Measurements from ENCODE around the gene GABRB1. TPM values are rescaled to one million over a fixed set of nuclear protein-coding genes. Genes with fewer than 3 reads are reported as not detected.

GABRB1 gene
- total RNA-seq, 1 experiment from 2014 or later: 1.3 TPM

- DNase-seq (ENCODE audit: low read depth): no peak
- in situ Hi-C loops (cut with HindIII; ENCODE audit: low pct_unique_long_range_greater_than_20kb, low sequenced_read_pairs): no loop called here
Measured at GRCh38 chr4:47468706-47469365, 437.5 kb downstream of the GABRB1 start.

GRCh38 chr4:47469951-47470350 lies 438.6 kb downstream of the GABRB1 start:
- in situ Hi-C loops (cut with HindIII; ENCODE audit: low pct_unique_long_range_greater_than_20kb, low sequenced_read_pairs): no loop called here

GRCh38 chr4:47471064-47471463 lies 439.7 kb downstream of the GABRB1 start:
- in situ Hi-C loops (cut with HindIII; ENCODE audit: low pct_unique_long_range_greater_than_20kb, low sequenced_read_pairs): no loop called here
- no peak for DNase-seq (ENCODE audit: low read depth)

More at GRCh38 chr4:47469951-47470350, 438.6 kb downstream of the GABRB1 start:
- no peak for DNase-seq (ENCODE audit: low read depth)

- DNase-seq (ENCODE audit: low read depth): no peak
- in situ Hi-C loops (cut with HindIII; ENCODE audit: low pct_unique_long_range_greater_than_20kb, low sequenced_read_pairs): no loop called here
Measured at GRCh38 chr4:47471591-47471990, 440.2 kb downstream of the GABRB1 start.

DNA sequence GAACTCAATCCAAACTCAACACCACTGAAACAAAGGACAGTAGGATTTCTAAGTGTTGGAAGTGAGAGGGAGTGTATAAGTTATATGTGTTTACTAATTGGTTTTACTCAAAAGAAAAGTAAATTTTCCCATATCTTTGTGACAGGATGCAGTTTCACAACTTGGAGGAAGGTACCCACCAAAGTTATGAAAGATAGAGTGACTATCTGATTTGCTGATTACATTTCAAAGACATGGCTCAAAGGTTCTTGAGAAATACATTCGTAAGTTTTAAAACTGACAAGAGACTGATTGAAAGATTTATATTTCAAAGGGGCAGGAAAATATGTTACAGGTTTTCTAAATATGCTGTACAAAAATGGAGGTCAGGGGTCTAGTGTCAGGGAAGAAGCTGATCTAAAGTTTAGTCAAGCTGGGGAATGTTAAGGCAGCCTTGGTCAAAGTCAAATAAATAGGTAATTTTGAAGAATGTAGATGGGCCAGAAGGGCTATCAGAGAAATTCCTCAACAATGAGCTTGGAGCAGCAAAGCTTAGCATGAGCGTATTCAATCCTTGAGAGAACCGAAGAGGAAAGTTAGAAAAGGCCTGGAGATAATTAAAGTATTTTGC lies 441.9 kb downstream of the GABRB1 start:
- no peak for DNase-seq (ENCODE audit: low read depth)
- in situ Hi-C loops (cut with HindIII; ENCODE audit: low pct_unique_long_range_greater_than_20kb, low sequenced_read_pairs): no loop called here

DNA sequence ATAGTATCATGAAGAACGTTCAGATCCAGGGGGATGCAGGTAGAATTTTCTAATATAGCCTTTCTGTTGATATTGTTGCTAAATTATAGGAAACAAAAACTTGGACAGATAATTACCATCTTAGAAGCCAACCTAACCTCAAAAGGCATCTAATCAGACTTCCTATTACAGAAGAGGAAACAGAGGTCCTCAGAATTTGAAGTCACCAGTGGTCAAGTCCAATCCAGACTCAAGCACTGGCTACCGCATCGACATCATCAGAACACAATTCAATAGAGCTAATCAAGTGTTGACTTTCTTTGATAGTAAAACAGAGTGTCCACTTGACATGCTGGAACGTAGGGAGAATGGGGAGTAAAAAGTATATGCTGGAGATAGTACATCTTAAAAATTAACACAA lies 443.4 kb downstream of the GABRB1 start:
- no peak for DNase-seq (ENCODE audit: low read depth)
- in situ Hi-C loops (cut with HindIII; ENCODE audit: low pct_unique_long_range_greater_than_20kb, low sequenced_read_pairs): no loop called here

DNA sequence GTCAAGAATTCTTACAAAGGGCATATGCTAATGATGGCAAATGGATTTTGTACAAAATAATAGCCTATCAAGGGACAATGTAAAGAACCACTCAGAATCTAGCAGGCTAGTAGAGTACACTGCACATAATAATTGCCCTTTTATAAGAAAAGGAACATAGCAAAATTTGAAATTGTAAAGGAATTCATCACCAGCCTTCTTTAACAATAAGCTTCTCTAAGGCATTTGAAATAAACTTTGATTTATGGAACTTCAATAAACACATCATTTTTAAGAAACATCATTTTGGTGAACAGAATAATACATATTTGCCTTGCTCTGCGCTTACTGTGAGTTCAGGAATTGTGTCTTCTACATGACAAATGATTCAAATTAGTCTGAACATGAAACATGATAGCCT lies 444.0 kb downstream of the GABRB1 start:
- in situ Hi-C loops (cut with HindIII; ENCODE audit: low pct_unique_long_range_greater_than_20kb, low sequenced_read_pairs): no loop called here
- DNase-seq (ENCODE audit: low read depth): no peak

Other genes starting within 250 kb of the GABRB1 start
- not detected in 2 replicates for gene COX7B2, start 122.3 kb upstream of the GABRB1 start, total RNA-seq (2014; rRNA removed; shearing (Covaris generic); ENCODE audit: low replicate concordance)
- not detected in 2 replicates for gene GABRA4, start 38.0 kb upstream of the GABRB1 start, total RNA-seq (2014; rRNA removed; shearing (Covaris generic); ENCODE audit: low replicate concordance)

Measured in Caki2 (cell line).